HepG2 (cell line): ENCODE measurements around the gene RPA1. TPM values are rescaled to one million over a fixed set of nuclear protein-coding genes. Genes with fewer than 3 reads are reported as not detected.

Source experiments
- ATAC-seq: fragments of 200-7000 bp; cut with Tn5 transposase; 3 replicates; pipeline ENCODE4 v1.9.1; 2020; ENCODE audit warnings: mild to moderate bottlenecking, moderate library complexity
- BruUV-seq: library from RNA; stranded (reverse); fragments of 400-500 nt; replicated peaks from 2 replicates; lab custom pipeline; 2021; lab: Mats Ljungman, UMichigan
- CTCF ChIA-PET: fragments of 300-600 bp; formaldehyde crosslinking; extraction: SDS; loops from one replicate; lab custom pipeline; 2021; ENCODE audit warnings: low total read pairs, inconsistent platforms, low intra/inter-chr PET ratio; lab: Yijun Ruan, JAX
- POLR2A ChIA-PET: fragments of 350-600 bp; sonication (Branson Sonifier 250); formaldehyde crosslinking; loops from one replicate; lab custom pipeline; 2020; ENCODE audit warnings: antibody characterized with exemption, inconsistent platforms; lab: Yijun Ruan, JAX
- DNase-seq: peaks from one replicate; pipeline ENCODE4 v3.0.0-alpha.2; 2015; ENCODE audit warnings: low spot score
- FAIRE-seq: peaks from 3 replicates; lab custom pipeline; 2011; peaks lifted over from hg19 to GRCh38; lab: Jason Lieb, UNC
- H2AFZ ChIP-seq: one replicate; pipeline ENCODE4 v1.6.1; 2011; ENCODE audit warnings: low read length, inconsistent platforms
- H3K27ac ChIP-seq: fragments of 300-600 bp; 3 replicates; pipeline ENCODE4 v1.8.0; 2011; ENCODE audit warnings: mixed run types, mild to moderate bottlenecking, mixed read lengths, low read length, inconsistent platforms; ENCODE audit not compliant: insufficient read depth; ENCODE audit errors: extremely low read length
- H3K27me3 ChIP-seq, 2 experiments: fragments of 200-600 bp in 1 of 2; 2 replicates in 1 of 2; 3 replicates in 1 of 2; pipeline versions ENCODE4 v1.6.0 to v1.8.0; 2011; ENCODE audit warnings: low read length in 2 of 2, mild to moderate bottlenecking in 2 of 2, moderate library complexity in 2 of 2, inconsistent platforms in 1 of 2; ENCODE audit not compliant: insufficient read depth in 2 of 2, control insufficient read depth in 1 of 2
- H3K36me3 ChIP-seq, 2 experiments: fragments of 200-600 bp in 1 of 2; replicated peaks in 1 of 2; 2 replicates in 1 of 2; 3 replicates in 1 of 2; pipeline versions ENCODE4 v1.5.1 to v1.8.0; 2011; ENCODE audit warnings: low read length in 2 of 2, inconsistent platforms in 1 of 2; ENCODE audit not compliant: insufficient read depth in 2 of 2, control insufficient read depth in 1 of 2
- H3K4me1 ChIP-seq: 2 replicates; pipeline ENCODE4 v1.5.1; 2012; ENCODE audit warnings: low read length, inconsistent platforms; ENCODE audit not compliant: insufficient read depth
- H3K4me2 ChIP-seq: 2 replicates; pipeline ENCODE4 v1.6.0; 2011; ENCODE audit warnings: low read depth, low read length, inconsistent platforms
- H3K4me3 ChIP-seq, 3 experiments: fragments of 200-600 bp in 1 of 3; sonication (generic), shearing (Covaris generic) in 1 of 3; replicated peaks in 1 of 3; 2 replicates each; pipeline ENCODE4 v1.5.1; 2011 to 2016; ENCODE audit warnings: low read length in 3 of 3, inconsistent platforms in 2 of 3, low read depth in 2 of 3, mild to moderate bottlenecking in 2 of 3, control low read depth in 1 of 3, mixed read lengths in 1 of 3; ENCODE audit not compliant: insufficient read depth in 1 of 3
- H3K79me2 ChIP-seq: one replicate; pipeline ENCODE4 v1.6.1; 2011; ENCODE audit warnings: low read length, inconsistent platforms; ENCODE audit not compliant: insufficient read depth
- H3K9ac ChIP-seq: 2 replicates; pipeline ENCODE4 v1.6.0; 2011; ENCODE audit warnings: mild to moderate bottlenecking, low read depth, low read length, inconsistent platforms; ENCODE audit not compliant: insufficient read depth
- H3K9me3 ChIP-seq: 2 replicates; pipeline ENCODE4 v1.5.1; 2012; ENCODE audit warnings: mild to moderate bottlenecking, low read length
- H4K20me1 ChIP-seq: 2 replicates; pipeline ENCODE4 v1.6.0; 2011; ENCODE audit warnings: inconsistent platforms, mild to moderate bottlenecking, low read length, moderate library complexity; ENCODE audit not compliant: insufficient read depth
- ARID2 ChIP-seq: sonication (generic); formaldehyde crosslinking; IDR thresholded peaks from 2 replicates; pipeline ENCODE4 v1.8.1; 2022; ENCODE audit warnings: mild to moderate bottlenecking, missing genetic modification reagents, borderline replicate concordance
- IRX3 ChIP-seq: sonication (generic); formaldehyde crosslinking; IDR thresholded peaks from 2 replicates; pipeline ENCODE4 v1.8.1; 2023; ENCODE audit warnings: mild to moderate bottlenecking, low read depth, missing genetic modification reagents, borderline replicate concordance
- MAZ ChIP-seq, 2 experiments: sonication (generic) in 1 of 2; formaldehyde crosslinking in 1 of 2; IDR thresholded peaks; 2 replicates each; pipeline versions ENCODE4 v1.5.0 to v1.6.1; 2012 to 2020; ENCODE audit warnings: low read depth in 2 of 2, mild to moderate bottlenecking in 2 of 2, borderline replicate concordance in 1 of 2, improper control_type of control experiment in 1 of 2, low read length in 1 of 2, missing genetic modification reagents in 1 of 2, moderate library complexity in 1 of 2
- MXI1 ChIP-seq: IDR thresholded peaks from 3 replicates; pipeline ENCODE4 v1.6.1; 2012; ENCODE audit warnings: low read depth, low read length, inconsistent platforms, borderline replicate concordance
- PRPF4 ChIP-seq: fragments of 200-400 bp; formaldehyde crosslinking; IDR thresholded peaks from 2 replicates; pipeline ENCODE4 v1.6.1; 2016; ENCODE audit warnings: low read length, low read depth; ENCODE audit not compliant: poor library complexity, severe bottlenecking
- TFDP1 ChIP-seq: IDR thresholded peaks from 2 replicates; pipeline ENCODE4 v1.6.1; 2016; ENCODE audit warnings: missing compliant biosample characterization, missing genetic modification reagents, borderline replicate concordance
- TRIM24 ChIP-seq: sonication (generic); formaldehyde crosslinking; IDR thresholded peaks from 2 replicates; pipeline ENCODE4 v1.8.0; 2022; ENCODE audit warnings: mild to moderate bottlenecking, missing genetic modification reagents
- YEATS4 ChIP-seq: sonication (generic); formaldehyde crosslinking; IDR thresholded peaks from 2 replicates; pipeline ENCODE4 v1.4.0; 2020; ENCODE audit warnings: missing genetic modification reagents, borderline replicate concordance
- ZKSCAN5 ChIP-seq: sonication (generic); formaldehyde crosslinking; IDR thresholded peaks from 2 replicates; pipeline ENCODE4 v1.5.1; 2020; ENCODE audit warnings: mild to moderate bottlenecking, missing genetic modification reagents
- ZNF614 ChIP-seq: IDR thresholded peaks from 2 replicates; pipeline ENCODE4 v1.6.1; 2018; ENCODE audit warnings: missing biosample characterization, missing genetic modification reagents, inconsistent platforms, borderline replicate concordance
- ZNF788 ChIP-seq: sonication (generic); formaldehyde crosslinking; IDR thresholded peaks from 2 replicates; pipeline ENCODE4 v1.5.0; 2020; ENCODE audit warnings: mild to moderate bottlenecking, missing genetic modification reagents, borderline replicate concordance
- WGBS: methylation state at CpG from one replicate; pipeline ENCODE4 v1.1.6; 2017; ENCODE audit warnings: low lambda C conversion rate; 5-methylcytosine and 5-hydroxymethylcytosine counted together
- in situ Hi-C: cut with HindIII; loops from 2 replicates; pipeline ENCODE4 v1.10.0; 2017; ENCODE audit warnings: low pct_unique_long_range_greater_than_20kb; ENCODE audit not compliant: extremely low pct_ligation_motif_present
- intact Hi-C: fragments of 100-400 bp; cut with micrococcal nuclease; formaldehyde crosslinking; loops from one replicate; pipeline ENCODE4 v1.10.0; 2022; ENCODE audit not compliant: unreplicated experiment
- polyA plus RNA-seq, 8 experiments: library from polyadenylated mRNA; depleted of rRNA in 3 of 8; stranded (reverse) in 7 of 8; unstranded in 1 of 8; fragments of >200 nt; fragmentation: Illumina TruSeq in 4 of 8; extraction: Trizol in 4 of 8; gene quantifications; 2 replicates each; pipeline versions ENCODE4 v1.2.1 to v1.2.3, GENCODE V29; 2011 to 2016; ENCODE audit warnings: low read depth in 4 of 8, missing spikeins in 1 of 8, mixed read lengths in 1 of 8; ENCODE audit not compliant: insufficient read depth in 1 of 8
- total RNA-seq, 5 experiments: library from RNA; depleted of rRNA; stranded (reverse); fragments of >200 nt; fragmentation: Illumina TruSeq; extraction: Trizol; gene quantifications; 2 replicates each; pipeline ENCODE4 v1.2.3, GENCODE V29; 2016; ENCODE audit warnings: low read depth in 1 of 5
- TF ChIP-seq, protein P1 (sequence below): sonication (generic); formaldehyde crosslinking; IDR thresholded peaks from 2 replicates; pipeline ENCODE4 v1.4.0; 2020; ENCODE audit warnings: mild to moderate bottlenecking, missing genetic modification reagents, borderline replicate concordance

Gene RPA1
- total and polyA plus RNA-seq, 2 of the 13 experiments (the other 11 are each of a cell fraction or from before 2014, with no cell fraction given): 13.9 to 37.6 TPM

DNA sequence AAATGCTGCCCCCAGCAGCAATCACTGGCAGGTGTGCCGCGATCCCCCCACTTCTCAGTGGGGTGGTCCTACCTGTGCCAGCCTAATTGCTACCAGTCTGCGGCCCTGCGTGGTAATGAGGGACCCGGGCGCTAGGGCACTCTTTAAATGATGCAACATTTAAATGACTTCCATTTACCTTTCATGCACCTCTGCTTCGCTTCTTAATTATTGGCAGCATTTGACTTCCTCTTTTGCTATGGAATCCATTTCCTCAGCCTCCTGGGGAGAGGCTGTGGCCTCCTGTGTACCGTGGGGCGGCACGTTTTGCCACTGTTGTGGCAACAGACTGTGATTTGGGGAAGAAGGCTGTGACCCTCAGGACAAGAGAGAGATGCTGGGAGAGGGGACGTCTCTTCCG lies 86.1 kb downstream of the RPA1 start:
- no peaks in the 10 kb centered on the region for H4K20me1 ChIP-seq
- H3K36me3 ChIP-seq: no peaks in the 10 kb centered on the region
- no peak overlapping the region for H2AFZ ChIP-seq
- no peak overlapping the region for H3K4me3 ChIP-seq
- no peak overlapping the region for H3K27ac ChIP-seq
- no peak overlapping the region for H3K9ac ChIP-seq
- no TSS peak for BruUV-seq
- H3K4me1 ChIP-seq: peaks cover 32% of the 10 kb centered on the region
- H3K27me3 ChIP-seq: peaks cover 7 to 71% of the 10 kb centered on the region in 2 experiments
- ATAC-seq: no peak
- no peaks in the 10 kb centered on the region for H3K79me2 ChIP-seq
- TF ChIP-seq ZNF788 (CRISPR knock-in tag): no peak
- no peak for TF ChIP-seq MAZ (IDR thresholded peaks at IDR 0.05; ENCODE audit: borderline replicate concordance, low read depth, low read length)
- no peak for TF ChIP-seq MAZ (CRISPR knock-in tag; IDR thresholded peaks at IDR 0.05; ENCODE audit: low read depth)
- no peak for TF ChIP-seq TRIM24 (CRISPR knock-in tag)
- no peak for TF ChIP-seq IRX3 (CRISPR knock-in tag)
- no peak for TF ChIP-seq ZNF614
- TF ChIP-seq YEATS4: no peak
- TF ChIP-seq ZKSCAN5 (CRISPR knock-in tag): no peak
- no peak overlapping the region for H3K4me2 ChIP-seq
- 55% methylated on average over 12 of the region's 12 CpGs for WGBS
- no peaks in the 10 kb centered on the region for H3K9me3 ChIP-seq
- ChIA-PET CTCF (no interaction called here), POLR2A (no interaction called here)
- no peak for DNase-seq
- FAIRE-seq: no peak
- intact Hi-C loops: no loop called here
- in situ Hi-C loops: loop anchor here (25.0 kb wide), 1 partner anchor 321 kb away; no protein-coding TSS in a partner anchor

DNA sequence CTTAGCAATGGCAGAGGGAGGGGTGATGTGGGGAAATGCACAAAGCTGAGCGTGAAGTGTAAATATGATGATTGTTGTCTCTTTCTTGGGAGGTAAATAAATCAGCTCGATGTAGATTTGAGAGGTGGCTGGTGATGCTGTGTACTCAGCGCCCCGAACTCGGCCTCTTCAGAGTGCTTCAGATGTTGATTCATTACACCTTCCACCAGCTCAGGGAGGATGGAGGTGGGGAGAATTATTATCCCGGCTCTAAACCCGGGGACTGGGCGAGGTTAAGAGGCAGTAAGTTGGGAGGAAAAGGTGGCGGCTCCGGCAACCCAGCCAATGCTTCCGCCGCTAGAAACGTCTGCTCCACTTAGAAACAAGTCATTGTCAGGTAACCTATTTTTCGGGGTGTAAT lies 86.5 kb downstream of the RPA1 start:
- ATAC-seq: no peak
- no peaks in the 10 kb centered on the region for H3K79me2 ChIP-seq
- intact Hi-C loops: no loop called here
- H2AFZ ChIP-seq: no peak overlapping the region
- 40% methylated on average over 14 of the region's 14 CpGs for WGBS
- no peak overlapping the region for H3K4me3 ChIP-seq
- no peaks in the 10 kb centered on the region for H3K9me3 ChIP-seq
- no peak for FAIRE-seq
- peaks cover 32% of the 10 kb centered on the region for H3K4me1 ChIP-seq
- no peak for DNase-seq
- H4K20me1 ChIP-seq: no peaks in the 10 kb centered on the region
- no peak overlapping the region for H3K4me2 ChIP-seq
- H3K9ac ChIP-seq: no peak overlapping the region
- ChIA-PET CTCF (no interaction called here), POLR2A (no interaction called here)
- no TSS peak for BruUV-seq
- peaks cover 7 to 74% of the 10 kb centered on the region in 2 experiments for H3K27me3 ChIP-seq
- H3K36me3 ChIP-seq: no peaks in the 10 kb centered on the region
- H3K27ac ChIP-seq: no peak overlapping the region
- in situ Hi-C loops: loop anchor here (25.0 kb wide), 1 partner anchor 321 kb away; no protein-coding TSS in a partner anchor
- TF ChIP-seq, protein P1, sequence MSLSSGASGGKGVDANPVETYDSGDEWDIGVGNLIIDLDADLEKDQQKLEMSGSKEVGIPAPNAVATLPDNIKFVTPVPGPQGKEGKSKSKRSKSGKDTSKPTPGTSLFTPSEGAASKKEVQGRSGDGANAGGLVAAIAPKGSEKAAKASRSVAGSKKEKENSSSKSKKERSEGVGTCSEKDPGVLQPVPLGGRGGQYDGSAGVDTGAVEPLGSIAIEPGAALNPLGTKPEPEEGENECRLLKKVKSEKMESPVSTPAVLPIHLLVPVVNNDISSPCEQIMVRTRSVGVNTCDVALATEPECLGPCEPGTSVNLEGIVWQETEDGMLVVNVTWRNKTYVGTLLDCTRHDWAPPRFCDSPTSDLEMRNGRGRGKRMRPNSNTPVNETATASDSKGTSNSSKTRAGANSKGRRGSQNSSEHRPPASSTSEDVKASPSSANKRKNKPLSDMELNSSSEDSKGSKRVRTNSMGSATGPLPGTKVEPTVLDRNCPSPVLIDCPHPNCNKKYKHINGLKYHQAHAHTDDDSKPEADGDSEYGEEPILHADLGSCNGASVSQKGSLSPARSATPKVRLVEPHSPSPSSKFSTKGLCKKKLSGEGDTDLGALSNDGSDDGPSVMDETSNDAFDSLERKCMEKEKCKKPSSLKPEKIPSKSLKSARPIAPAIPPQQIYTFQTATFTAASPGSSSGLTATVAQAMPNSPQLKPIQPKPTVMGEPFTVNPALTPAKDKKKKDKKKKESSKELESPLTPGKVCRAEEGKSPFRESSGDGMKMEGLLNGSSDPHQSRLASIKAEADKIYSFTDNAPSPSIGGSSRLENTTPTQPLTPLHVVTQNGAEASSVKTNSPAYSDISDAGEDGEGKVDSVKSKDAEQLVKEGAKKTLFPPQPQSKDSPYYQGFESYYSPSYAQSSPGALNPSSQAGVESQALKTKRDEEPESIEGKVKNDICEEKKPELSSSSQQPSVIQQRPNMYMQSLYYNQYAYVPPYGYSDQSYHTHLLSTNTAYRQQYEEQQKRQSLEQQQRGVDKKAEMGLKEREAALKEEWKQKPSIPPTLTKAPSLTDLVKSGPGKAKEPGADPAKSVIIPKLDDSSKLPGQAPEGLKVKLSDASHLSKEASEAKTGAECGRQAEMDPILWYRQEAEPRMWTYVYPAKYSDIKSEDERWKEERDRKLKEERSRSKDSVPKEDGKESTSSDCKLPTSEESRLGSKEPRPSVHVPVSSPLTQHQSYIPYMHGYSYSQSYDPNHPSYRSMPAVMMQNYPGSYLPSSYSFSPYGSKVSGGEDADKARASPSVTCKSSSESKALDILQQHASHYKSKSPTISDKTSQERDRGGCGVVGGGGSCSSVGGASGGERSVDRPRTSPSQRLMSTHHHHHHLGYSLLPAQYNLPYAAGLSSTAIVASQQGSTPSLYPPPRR (CRISPR knock-in tag): no peak
- no peak for TF ChIP-seq TFDP1 (CRISPR knock-in tag)
- no peak for TF ChIP-seq PRPF4
- no peak for TF ChIP-seq MXI1
- no peak for TF ChIP-seq ARID2 (CRISPR knock-in tag)
